ENCODE data around the gene GRIN2D.

GRIN2D gene

DNA sequence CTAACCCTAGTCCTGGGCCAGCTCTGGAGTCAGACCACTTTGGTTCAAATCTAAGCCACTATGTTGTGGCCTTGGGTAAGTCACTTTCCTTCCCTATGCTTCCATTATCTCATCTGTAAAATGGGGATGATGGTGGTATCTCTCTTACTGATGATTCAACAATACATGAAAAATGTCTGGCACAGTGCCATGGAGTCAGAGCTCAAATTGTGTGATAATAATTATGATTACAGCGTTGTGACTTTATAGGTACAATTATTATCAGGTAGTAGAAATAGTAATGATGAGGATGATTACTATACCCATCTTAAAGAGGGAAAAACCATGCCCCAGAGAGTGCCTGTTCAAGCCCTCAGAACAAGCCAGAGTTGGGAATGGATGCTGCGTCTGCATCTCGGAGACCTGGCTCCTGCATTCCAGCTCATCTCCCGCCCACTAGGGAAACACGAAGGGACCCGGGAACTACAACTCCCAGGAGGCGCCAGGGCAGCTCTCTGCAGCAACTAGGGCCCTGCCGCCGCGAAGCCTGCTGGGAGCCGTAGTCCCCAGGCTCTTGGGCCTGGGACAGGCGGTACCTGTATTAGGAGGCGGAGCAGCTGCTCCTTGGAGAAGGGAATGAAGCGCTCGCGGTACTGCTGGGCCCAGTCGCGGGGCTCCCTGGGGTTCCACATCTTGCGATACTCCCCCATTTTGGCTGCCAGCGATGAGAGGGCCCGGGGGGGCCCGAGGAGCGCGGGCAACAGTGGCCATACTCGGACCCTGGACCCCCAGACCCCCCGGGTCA is 30.6 kb upstream of the GRIN2D start:
- peak overlapping the region; percentile 79 for H3K4me3 ChIP-seq (replicated peaks; ENCODE audit: low read depth, low read length)
- peak; percentile 70 for DNase-seq (ENCODE audit: extremely low read depth, low read depth)
- TF ChIP-seq, protein P1, sequence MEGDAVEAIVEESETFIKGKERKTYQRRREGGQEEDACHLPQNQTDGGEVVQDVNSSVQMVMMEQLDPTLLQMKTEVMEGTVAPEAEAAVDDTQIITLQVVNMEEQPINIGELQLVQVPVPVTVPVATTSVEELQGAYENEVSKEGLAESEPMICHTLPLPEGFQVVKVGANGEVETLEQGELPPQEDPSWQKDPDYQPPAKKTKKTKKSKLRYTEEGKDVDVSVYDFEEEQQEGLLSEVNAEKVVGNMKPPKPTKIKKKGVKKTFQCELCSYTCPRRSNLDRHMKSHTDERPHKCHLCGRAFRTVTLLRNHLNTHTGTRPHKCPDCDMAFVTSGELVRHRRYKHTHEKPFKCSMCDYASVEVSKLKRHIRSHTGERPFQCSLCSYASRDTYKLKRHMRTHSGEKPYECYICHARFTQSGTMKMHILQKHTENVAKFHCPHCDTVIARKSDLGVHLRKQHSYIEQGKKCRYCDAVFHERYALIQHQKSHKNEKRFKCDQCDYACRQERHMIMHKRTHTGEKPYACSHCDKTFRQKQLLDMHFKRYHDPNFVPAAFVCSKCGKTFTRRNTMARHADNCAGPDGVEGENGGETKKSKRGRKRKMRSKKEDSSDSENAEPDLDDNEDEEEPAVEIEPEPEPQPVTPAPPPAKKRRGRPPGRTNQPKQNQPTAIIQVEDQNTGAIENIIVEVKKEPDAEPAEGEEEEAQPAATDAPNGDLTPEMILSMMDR (IDR thresholded peaks at IDR 0.05; ENCODE audit: low read depth, low read length, missing control alignments) = no peak

DNA sequence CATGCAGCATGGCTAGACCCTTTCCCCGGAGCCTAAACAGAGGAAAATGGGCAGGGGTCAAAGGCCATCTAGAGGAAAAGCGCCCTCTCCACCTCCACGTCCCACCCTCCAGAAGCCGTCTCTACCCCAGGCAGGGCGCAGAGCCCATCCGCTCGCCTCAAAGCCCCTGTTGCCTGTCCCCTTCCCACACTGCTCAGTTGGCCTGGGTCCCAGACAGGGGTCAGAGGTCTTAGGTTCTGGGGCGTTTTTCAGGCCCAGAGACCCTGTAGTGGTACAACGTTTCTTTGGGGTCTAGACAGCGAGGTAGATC is 30.0 kb upstream of the GRIN2D start:
- no peak for DNase-seq (ENCODE audit: extremely low read depth, low read depth)
- peak overlapping the region; percentile 79 for H3K4me3 ChIP-seq (replicated peaks; ENCODE audit: low read depth, low read length)
- TF ChIP-seq, protein P1 (IDR thresholded peaks at IDR 0.05; ENCODE audit: low read depth, low read length, missing control alignments) = no peak

DNA sequence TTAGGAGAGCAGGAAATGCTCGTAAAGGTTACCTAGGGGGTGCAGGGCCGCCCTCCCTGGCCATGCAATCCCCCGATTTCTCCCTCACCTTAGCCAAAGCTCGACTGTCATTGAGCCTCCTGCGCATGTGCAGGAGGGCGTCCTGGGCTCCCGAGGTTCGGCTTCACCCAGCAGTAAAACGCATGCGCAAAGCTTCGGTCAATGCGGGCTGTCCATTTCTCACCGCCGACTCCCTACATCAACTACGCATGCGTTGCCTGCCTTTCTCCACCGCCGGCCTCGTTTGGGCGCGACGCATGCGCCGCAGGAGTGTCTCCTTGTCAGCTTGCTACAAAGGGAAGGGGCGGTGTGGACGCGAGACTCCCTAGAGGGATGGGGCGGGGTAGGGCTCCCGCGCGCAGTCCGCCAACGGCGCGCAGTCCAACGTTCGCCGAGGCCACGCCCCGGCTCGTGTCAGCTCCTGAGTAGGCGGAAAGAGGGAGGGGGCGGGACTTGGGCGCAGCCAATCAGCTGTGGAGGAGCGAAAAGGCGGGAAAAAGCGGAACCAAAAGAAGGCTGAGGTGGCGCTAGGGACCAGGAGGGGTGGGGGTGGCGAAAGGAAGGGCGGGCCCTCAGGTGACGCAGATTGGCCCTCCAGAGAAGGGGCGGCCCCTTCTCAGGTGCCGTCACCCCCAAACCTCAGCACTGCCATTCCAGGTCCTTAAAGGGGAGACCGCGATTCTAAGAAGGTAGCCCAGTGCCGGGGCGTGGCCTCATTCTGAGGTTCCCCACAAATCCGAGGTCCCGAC is 29.5 kb upstream of the GRIN2D start, which contains the start of the genes SYNGR4 and TMEM143:
Gene SYNGR4 (plus strand): TSS at position 558 of the 788 bp plus-strand sequence. CDS start 1,476 bp downstream, outside the sequence.
Gene TMEM143 (minus strand): TSS at position 131 of the 788 bp plus-strand sequence. CDS start 20 bp downstream, at position 111.
- H3K4me3 ChIP-seq (replicated peaks; ENCODE audit: low read depth, low read length) = peak within 1 kb of the TSS; percentile 79
- TF ChIP-seq, protein P1 (IDR thresholded peaks at IDR 0.05; ENCODE audit: low read depth, low read length, missing control alignments) = no peak
- peak; percentile 97 for DNase-seq (ENCODE audit: extremely low read depth, low read depth)

GRCh38 chr19:48364598-48365348 is 28.7 kb upstream of the GRIN2D start:
- TF ChIP-seq, protein P1 (IDR thresholded peaks at IDR 0.05; ENCODE audit: low read depth, low read length, missing control alignments) = no peak
- peak overlapping the region; percentile 79; the same call in 1 of the 2 replicates for H3K4me3 ChIP-seq (replicated peaks; ENCODE audit: low read depth, low read length)
- DNase-seq (ENCODE audit: extremely low read depth, low read depth) = no peak

DNA sequence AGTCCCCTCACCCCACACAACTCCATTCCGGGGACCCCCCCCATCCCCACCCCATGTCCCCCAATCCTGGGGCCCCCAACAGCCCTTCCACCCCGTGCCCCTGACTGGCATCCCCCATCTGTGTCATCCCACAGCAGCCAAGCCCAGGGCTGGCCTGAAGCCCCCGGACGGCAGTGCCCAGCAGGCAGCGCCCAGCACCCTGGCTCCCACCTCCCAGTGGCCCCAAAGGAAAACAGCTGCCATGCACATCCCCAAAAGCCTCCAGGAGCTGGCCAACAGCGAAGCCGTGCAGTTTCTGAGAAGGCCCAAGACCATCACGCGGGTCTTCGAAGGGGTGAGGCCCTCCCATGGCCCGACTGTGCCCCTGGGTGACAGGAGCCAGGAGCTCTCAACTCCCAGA is 27.9 kb upstream of the GRIN2D start:
- TF ChIP-seq, protein P1 (IDR thresholded peaks at IDR 0.05; ENCODE audit: low read depth, low read length, missing control alignments) = no peak
- no peak for DNase-seq (ENCODE audit: extremely low read depth, low read depth)
- H3K4me3 ChIP-seq (replicated peaks; ENCODE audit: low read depth, low read length) = no peak overlapping the region

GRCh38 chr19:48367855-48368254 is 25.6 kb upstream of the GRIN2D start:
- no peak for DNase-seq (ENCODE audit: extremely low read depth, low read depth)
- no peak overlapping the region for H3K4me3 ChIP-seq (replicated peaks; ENCODE audit: low read depth, low read length)
- TF ChIP-seq, protein P1 (IDR thresholded peaks at IDR 0.05; ENCODE audit: low read depth, low read length, missing control alignments) = no peak

Data from HFF-Myc (cell line).